Upper lobe of left lung (tissue), 6 donors: ENCODE measurements around the gene MAN2A1. TPM values are rescaled to one million over a fixed set of nuclear protein-coding genes. Genes with fewer than 3 reads are reported as not detected.
A peak's percentile ranks its signal among the peaks of the same experiment; 100 is the strongest.

Experiments
- ATAC-seq, 2 donors: fragments of 200-7000 bp; cut with Tn5 transposase; one replicate each; pipeline ENCODE4 v1.9.1; 2022; ENCODE audit warnings: mild to moderate bottlenecking in 2 of 2, moderate library complexity in 2 of 2; ENCODE audit not compliant: low FRiP score in 2 of 2
- DNase-seq, 2 donors: peaks; one replicate each; pipeline ENCODE4 v3.0.0-alpha.2; 2019 to 2020
- H3K27ac ChIP-seq, 4 donors: fragments of 200-600 bp; sonication (generic); one replicate each; pipeline ENCODE4 v1.5.1; 2016 to 2019
- H3K27me3 ChIP-seq, 4 donors: fragments of 200-600 bp; sonication (generic); one replicate each; pipeline ENCODE4 v1.5.1; 2017 to 2019
- H3K36me3 ChIP-seq, 4 donors: fragments of 200-600 bp; sonication (generic); one replicate each; pipeline ENCODE4 v1.5.1; 2016 to 2019
- H3K4me1 ChIP-seq, 4 donors: fragments of 200-600 bp; sonication (generic); one replicate each; pipeline ENCODE4 v1.5.1; 2018 to 2019
- H3K4me3 ChIP-seq, 4 donors: fragments of 200-600 bp; sonication (generic); one replicate each; pipeline ENCODE4 v1.5.1; 2017 to 2019; ENCODE audit warnings: mild to moderate bottlenecking in 2 of 4, moderate library complexity in 1 of 4
- H3K9me3 ChIP-seq, 4 donors: fragments of 200-600 bp; sonication (generic); one replicate each; pipeline ENCODE4 v1.5.1; 2018 to 2019
- CTCF ChIP-seq, 6 experiments: fragments of 450-650 bp in 4 of 6; fragments of 200-600 bp in 2 of 6; sonication (generic) in 2 of 6; IDR thresholded peaks; one replicate each; pipeline ENCODE4 v1.5.1; 2016 to 2019; ENCODE audit warnings: antibody characterized with exemption in 6 of 6
- EP300 ChIP-seq, 4 donors: sonication (generic); formaldehyde crosslinking; IDR thresholded peaks; one replicate each; pipeline ENCODE4 v1.5.1; 2017; ENCODE audit warnings: antibody characterized with exemption in 4 of 4, control low read depth in 2 of 4
- POLR2A ChIP-seq, 4 donors: fragments of 450-650 bp; IDR thresholded peaks; one replicate each; pipeline ENCODE4 v1.5.1; 2016 to 2017; ENCODE audit warnings: antibody characterized with exemption in 4 of 4, mild to moderate bottlenecking in 2 of 4
- POLR2AphosphoS5 ChIP-seq, 2 donors: sonication (generic); formaldehyde crosslinking; IDR thresholded peaks; one replicate each; pipeline ENCODE4 v1.5.1; 2017; ENCODE audit warnings: antibody characterized with exemption in 2 of 2
- WGBS, 2 donors: methylation state at CpG; one replicate each; pipeline ENCODE4 v1.1.5; 2017 to 2018; 5-methylcytosine and 5-hydroxymethylcytosine counted together
- total RNA-seq, 6 donors: library from RNA; depleted of rRNA in 4 of 6; stranded (reverse); fragments of >200 nt in 4 of 6; gene quantifications; one replicate each; pipeline versions ENCODE4 v1.1.0 to v1.2.1, GENCODE V29; 2016 to 2021
- donor health status: DM: no; HTN: no; CAD: no; lungs with moderate emphysema.
- donor health status: DM: no; HTN: yes; CAD: no; lungs with severe emphysema.

The MAN2A1 gene
- total RNA-seq, 6 donors from 2014 or later, result 23.0 to 48.2 (median 40.0) TPM

- no peak overlapping the region for H3K27ac ChIP-seq
- 63 to 76% methylated on average over 3 of the region's 3 CpGs for WGBS, 2 donors
- H3K36me3 ChIP-seq, result no peaks in the 10 kb centered on the region
- H3K4me1 ChIP-seq, result no peaks in the 10 kb centered on the region
- no peaks in the 10 kb centered on the region for H3K9me3 ChIP-seq
- ATAC-seq (peak in 1 of 2 donors; percentile 64), DNase-seq (no peak)
- no peaks in the 10 kb centered on the region for H3K27me3 ChIP-seq
- H3K4me3 ChIP-seq, result no peak overlapping the region
- no peak for TF ChIP-seq POLR2AphosphoS5 (IDR thresholded peaks at IDR 0.05)
- no peak for TF ChIP-seq POLR2A (IDR thresholded peaks at IDR 0.05)
- no peak for TF ChIP-seq EP300 (IDR thresholded peaks at IDR 0.05)
- TF ChIP-seq CTCF (IDR thresholded peaks at IDR 0.05), result no peak
Measured at GRCh38 chr5:109911731-109912130, 222.0 kb downstream of the MAN2A1 start.

- no peaks in the 10 kb centered on the region for H3K4me1 ChIP-seq
- DNase-seq (no peak), ATAC-seq (no peak)
- H3K27ac ChIP-seq, result no peak overlapping the region
- no peak overlapping the region for H3K4me3 ChIP-seq
- TF ChIP-seq EP300 (IDR thresholded peaks at IDR 0.05) (no peak), POLR2AphosphoS5 (IDR thresholded peaks at IDR 0.05) (no peak), CTCF (IDR thresholded peaks at IDR 0.05) (no peak), POLR2A (IDR thresholded peaks at IDR 0.05) (no peak)
- H3K9me3 ChIP-seq, result no peaks in the 10 kb centered on the region
- H3K27me3 ChIP-seq, result no peaks in the 10 kb centered on the region
- H3K36me3 ChIP-seq, result no peaks in the 10 kb centered on the region
- WGBS, 2 donors, result 76 to 79% methylated on average over 2 of the region's 2 CpGs
Measured at GRCh38 chr5:109914906-109915305, 225.2 kb downstream of the MAN2A1 start.

GRCh38 chr5:109916481-109917153, 226.9 kb downstream of the MAN2A1 start:
- WGBS, 2 donors, result 79 to 82% methylated on average over 4 of the region's 4 CpGs
- no peak for TF ChIP-seq CTCF (IDR thresholded peaks at IDR 0.05)
- TF ChIP-seq EP300 (IDR thresholded peaks at IDR 0.05), result no peak
- no peak for TF ChIP-seq POLR2A (IDR thresholded peaks at IDR 0.05)
- no peak for TF ChIP-seq POLR2AphosphoS5 (IDR thresholded peaks at IDR 0.05)
- H3K4me3 ChIP-seq, result no peak overlapping the region
- no peaks in the 10 kb centered on the region for H3K9me3 ChIP-seq
- H3K27me3 ChIP-seq, result no peaks in the 10 kb centered on the region
- peaks cover 0 to 1% (median 0%) of the 10 kb centered on the region in 4 donors for H3K4me1 ChIP-seq
- ATAC-seq, result no peak
- no peak for DNase-seq
- H3K27ac ChIP-seq, result no peak overlapping the region
- H3K36me3 ChIP-seq, result no peaks in the 10 kb centered on the region
